Naive thymus-derived CD4-positive, alpha-beta T cell (primary cell): ENCODE results near the gene CHAT. TPM values are rescaled to one million over a fixed set of nuclear protein-coding genes. Genes with fewer than 3 reads are reported as not detected.

ENCODE experiments used
- ATAC-seq: fragments of 150-1000 bp; cut with Tn5 transposase; 2 replicates; pipeline ENCODE4 v1.10.0; 2021; ENCODE audit warnings: mild to moderate bottlenecking, moderate library complexity
- CTCF ChIA-PET: fragments of 350-600 bp; sonication (Branson Sonifier 250); formaldehyde crosslinking; loops from one replicate; lab custom pipeline; 2021; ENCODE audit warnings: antibody characterized with exemption; lab: Charles Lee
- POLR2A ChIA-PET: fragments of 350-600 bp; sonication (Branson Sonifier 250); formaldehyde crosslinking; loops from one replicate; lab custom pipeline; 2021; ENCODE audit warnings: antibody characterized with exemption, inconsistent platforms; lab: Charles Lee
- DNase-seq, 9 donors: peaks; one replicate each; pipeline versions ENCODE4 v3.0.0 to v3.0.0-alpha.2; 2020 to 2022; ENCODE audit warnings: mixed read lengths in 1 of 9
- H3K27ac ChIP-seq: one replicate; pipeline ENCODE4 v1.7.0; 2013; ENCODE audit warnings: mild to moderate bottlenecking, low read depth, low read length, moderate library complexity
- H3K27me3 ChIP-seq, 2 donors: one replicate each; pipeline ENCODE4 v1.7.0; 2013; ENCODE audit warnings: low read length in 2 of 2, mild to moderate bottlenecking in 2 of 2, moderate library complexity in 2 of 2; ENCODE audit not compliant: control insufficient read depth in 2 of 2, insufficient read depth in 2 of 2
- H3K36me3 ChIP-seq, 3 experiments: 1 replicate in 2 of 3; 2 replicates in 1 of 3; pipeline ENCODE4 v1.7.0; 2013; ENCODE audit warnings: low read length in 3 of 3, mild to moderate bottlenecking in 3 of 3, moderate library complexity in 1 of 3; ENCODE audit not compliant: insufficient read depth in 3 of 3, control insufficient read depth in 2 of 3
- H3K4me1 ChIP-seq, 2 donors: one replicate each; pipeline ENCODE4 v1.7.0; 2013; ENCODE audit warnings: low read length in 2 of 2, mild to moderate bottlenecking in 2 of 2, moderate library complexity in 1 of 2; ENCODE audit not compliant: control insufficient read depth in 2 of 2, insufficient read depth in 2 of 2
- H3K4me3 ChIP-seq: 2 replicates; pipeline ENCODE4 v1.7.0; 2013; ENCODE audit warnings: mild to moderate bottlenecking, low read length
- H3K9me3 ChIP-seq, 3 experiments: 1 replicate in 2 of 3; 2 replicates in 1 of 3; pipeline ENCODE4 v1.7.0; 2013; ENCODE audit warnings: low read length in 3 of 3; ENCODE audit not compliant: control insufficient read depth in 2 of 3
- H3K27ac Mint-ChIP-seq, 9 donors: one replicate each; pipeline ENCODE4 v1.8.0; 2020 to 2022; ENCODE audit warnings: mixed read lengths in 9 of 9, mild to moderate bottlenecking in 8 of 9, moderate library complexity in 5 of 9, inconsistent platforms in 2 of 9
- H3K27me3 Mint-ChIP-seq, 5 donors: one replicate each; pipeline ENCODE4 v1.8.0; 2021 to 2022; ENCODE audit warnings: mixed read lengths in 5 of 5, mild to moderate bottlenecking in 1 of 5
- H3K36me3 Mint-ChIP-seq, 5 donors: one replicate each; pipeline ENCODE4 v1.8.0; 2020 to 2022; ENCODE audit warnings: mixed read lengths in 5 of 5, mild to moderate bottlenecking in 3 of 5, inconsistent platforms in 1 of 5
- H3K4me1 Mint-ChIP-seq, 7 donors: one replicate each; pipeline ENCODE4 v1.8.0; 2020 to 2022; ENCODE audit warnings: mixed read lengths in 7 of 7, mild to moderate bottlenecking in 3 of 7, inconsistent platforms in 1 of 7
- H3K4me3 Mint-ChIP-seq, 10 donors: one replicate each; pipeline ENCODE4 v1.8.0; 2020 to 2022; ENCODE audit warnings: mild to moderate bottlenecking in 10 of 10, mixed read lengths in 10 of 10, moderate library complexity in 6 of 10, inconsistent platforms in 2 of 10
- H3K9me3 Mint-ChIP-seq, 11 donors: one replicate each; pipeline ENCODE4 v1.8.0; 2020 to 2022; ENCODE audit warnings: mixed read lengths in 11 of 11, mild to moderate bottlenecking in 4 of 11, inconsistent platforms in 1 of 11, moderate library complexity in 1 of 11
- intact Hi-C, 2 donors: fragments of 100-400 bp; cut with micrococcal nuclease; formaldehyde crosslinking; loops; one replicate each; pipeline ENCODE4 v1.15.1; 2023
- polyA plus RNA-seq, 2 donors: library from polyadenylated mRNA; unstranded; fragments of 300-500 nt; fragmentation: Illumina TruSeq; gene quantifications; one replicate each; pipeline ENCODE4 v1.2.3, GENCODE V29; 2021
- total RNA-seq, 6 experiments: library from RNA in 5 of 6; stranded (reverse) in 5 of 6; gene quantifications; 1 replicate in 5 of 6; 2 replicates in 1 of 6; pipeline ENCODE4 v1.2.3 and lab custom pipeline; 2021 to 2026

The CHAT gene
- total and polyA plus RNA-seq, 7 experiments from 2014 or later = not detected

DNA sequence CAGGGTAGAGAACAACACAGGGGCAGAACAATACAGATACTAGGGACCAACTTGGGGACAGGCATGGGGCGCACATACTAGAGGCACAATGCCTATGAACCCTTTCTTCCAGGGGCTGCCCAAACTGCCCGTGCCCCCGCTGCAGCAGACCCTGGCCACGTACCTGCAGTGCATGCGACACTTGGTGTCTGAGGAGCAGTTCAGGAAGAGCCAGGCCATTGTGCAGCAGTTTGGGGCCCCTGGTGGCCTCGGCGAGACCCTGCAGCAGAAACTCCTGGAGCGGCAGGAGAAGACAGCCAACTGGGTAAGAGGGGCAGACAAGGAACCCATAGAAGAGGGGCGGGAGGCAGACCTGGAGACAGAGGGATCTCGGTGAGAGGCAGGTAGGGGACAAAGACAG lies 5.8 kb downstream of the CHAT start:
- no peak for ATAC-seq
- H3K27ac Mint-ChIP-seq = no peak overlapping the region
- Histone ChIP-seq H3K27me3 (no peaks in the 10 kb centered on the region), H3K4me3 (no peak overlapping the region), H3K4me1 (no peaks in the 10 kb centered on the region), H3K36me3 (no peaks in the 10 kb centered on the region), H3K9me3 (no peaks in the 10 kb centered on the region), H3K27ac (no peak overlapping the region)
- H3K4me3 Mint-ChIP-seq = no peak overlapping the region
- POLR2A ChIA-PET = no interaction called here
- H3K36me3 Mint-ChIP-seq = no peaks in the 10 kb centered on the region
- no peak for DNase-seq
- intact Hi-C loops = no loop called here
- H3K4me1 Mint-ChIP-seq = peaks cover 0 to 2% (median 0%) of the 10 kb centered on the region in 7 donors
- CTCF ChIA-PET = no interaction called here
- H3K9me3 Mint-ChIP-seq = peaks cover 0 to 2% (median 0%) of the 10 kb centered on the region in 11 donors
- H3K27me3 Mint-ChIP-seq = peaks cover 29 to 69% (median 46%) of the 10 kb centered on the region in 5 donors

- Mint-ChIP-seq H3K27ac (no peak overlapping the region), H3K4me1 (no peaks in the 10 kb centered on the region), H3K4me3 (no peak overlapping the region), H3K36me3 (no peaks in the 10 kb centered on the region), H3K9me3 (peaks cover 0 to 2% (median 0%) of the 10 kb centered on the region in 11 donors), H3K27me3 (peaks cover 23 to 62% (median 43%) of the 10 kb centered on the region in 5 donors)
- no peak overlapping the region for H3K27ac ChIP-seq
- no peaks in the 10 kb centered on the region for H3K27me3 ChIP-seq
- ATAC-seq (no peak), DNase-seq (no peak)
- H3K4me1 ChIP-seq = no peaks in the 10 kb centered on the region
- H3K9me3 ChIP-seq = no peaks in the 10 kb centered on the region
- H3K4me3 ChIP-seq = no peak overlapping the region
- ChIA-PET CTCF (no interaction called here), POLR2A (no interaction called here)
- H3K36me3 ChIP-seq = no peaks in the 10 kb centered on the region
- intact Hi-C loops = no loop called here
Measured at GRCh38 chr10:49620286-49620810, 6.5 kb downstream of the CHAT start.

- Histone ChIP-seq H3K27me3 (no peaks in the 10 kb centered on the region), H3K27ac (no peak overlapping the region), H3K9me3 (no peaks in the 10 kb centered on the region), H3K4me1 (no peaks in the 10 kb centered on the region), H3K4me3 (no peak overlapping the region), H3K36me3 (no peaks in the 10 kb centered on the region)
- no peak overlapping the region for H3K27ac Mint-ChIP-seq
- ATAC-seq = no peak
- no peaks in the 10 kb centered on the region for H3K36me3 Mint-ChIP-seq
- H3K4me1 Mint-ChIP-seq = no peaks in the 10 kb centered on the region
- CTCF ChIA-PET = no interaction called here
- DNase-seq = no peak
- H3K27me3 Mint-ChIP-seq = peaks cover 18 to 57% (median 37%) of the 10 kb centered on the region in 5 donors
- peaks cover 0 to 2% (median 0%) of the 10 kb centered on the region in 11 donors for H3K9me3 Mint-ChIP-seq
- intact Hi-C loops = no loop called here
- POLR2A ChIA-PET = no interaction called here
- H3K4me3 Mint-ChIP-seq = no peak overlapping the region
Measured at GRCh38 chr10:49620841-49621378, 7.1 kb downstream of the CHAT start.

DNA sequence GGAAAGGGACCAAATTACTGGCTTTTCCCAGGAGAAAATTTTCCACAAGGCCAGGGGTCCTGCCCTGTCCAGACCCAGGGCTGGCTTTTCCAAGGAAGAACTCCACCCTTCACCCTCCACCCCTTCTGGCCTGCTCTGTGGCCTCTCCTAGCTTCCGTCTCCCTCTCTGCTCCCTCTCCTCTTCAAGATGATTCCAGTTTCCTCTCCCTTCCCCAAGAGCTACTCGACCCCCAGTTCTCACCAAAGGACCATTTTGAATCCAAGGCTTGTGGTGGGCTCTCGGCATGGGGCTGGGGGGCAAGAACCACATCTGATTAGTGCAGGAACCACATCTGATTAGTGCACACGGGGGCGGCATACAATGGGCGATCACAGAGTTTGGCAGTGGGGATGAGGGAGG lies 7.7 kb downstream of the CHAT start:
- DNase-seq = no peak
- no peaks in the 10 kb centered on the region for H3K36me3 Mint-ChIP-seq
- no peak overlapping the region for H3K4me3 ChIP-seq
- CTCF ChIA-PET = no interaction called here
- no peak overlapping the region for H3K4me3 Mint-ChIP-seq
- H3K27me3 ChIP-seq = no peaks in the 10 kb centered on the region
- no peak overlapping the region for H3K27ac Mint-ChIP-seq
- H3K36me3 ChIP-seq = no peaks in the 10 kb centered on the region
- H3K4me1 ChIP-seq = no peaks in the 10 kb centered on the region
- intact Hi-C loops = no loop called here
- POLR2A ChIA-PET = no interaction called here
- no peaks in the 10 kb centered on the region for H3K9me3 ChIP-seq
- ATAC-seq = no peak
- H3K9me3 Mint-ChIP-seq = peaks cover 0 to 4% (median 0%) of the 10 kb centered on the region in 11 donors
- peaks cover 11 to 50% (median 31%) of the 10 kb centered on the region in 5 donors for H3K27me3 Mint-ChIP-seq
- H3K27ac ChIP-seq = no peak overlapping the region
- no peaks in the 10 kb centered on the region for H3K4me1 Mint-ChIP-seq

DNA sequence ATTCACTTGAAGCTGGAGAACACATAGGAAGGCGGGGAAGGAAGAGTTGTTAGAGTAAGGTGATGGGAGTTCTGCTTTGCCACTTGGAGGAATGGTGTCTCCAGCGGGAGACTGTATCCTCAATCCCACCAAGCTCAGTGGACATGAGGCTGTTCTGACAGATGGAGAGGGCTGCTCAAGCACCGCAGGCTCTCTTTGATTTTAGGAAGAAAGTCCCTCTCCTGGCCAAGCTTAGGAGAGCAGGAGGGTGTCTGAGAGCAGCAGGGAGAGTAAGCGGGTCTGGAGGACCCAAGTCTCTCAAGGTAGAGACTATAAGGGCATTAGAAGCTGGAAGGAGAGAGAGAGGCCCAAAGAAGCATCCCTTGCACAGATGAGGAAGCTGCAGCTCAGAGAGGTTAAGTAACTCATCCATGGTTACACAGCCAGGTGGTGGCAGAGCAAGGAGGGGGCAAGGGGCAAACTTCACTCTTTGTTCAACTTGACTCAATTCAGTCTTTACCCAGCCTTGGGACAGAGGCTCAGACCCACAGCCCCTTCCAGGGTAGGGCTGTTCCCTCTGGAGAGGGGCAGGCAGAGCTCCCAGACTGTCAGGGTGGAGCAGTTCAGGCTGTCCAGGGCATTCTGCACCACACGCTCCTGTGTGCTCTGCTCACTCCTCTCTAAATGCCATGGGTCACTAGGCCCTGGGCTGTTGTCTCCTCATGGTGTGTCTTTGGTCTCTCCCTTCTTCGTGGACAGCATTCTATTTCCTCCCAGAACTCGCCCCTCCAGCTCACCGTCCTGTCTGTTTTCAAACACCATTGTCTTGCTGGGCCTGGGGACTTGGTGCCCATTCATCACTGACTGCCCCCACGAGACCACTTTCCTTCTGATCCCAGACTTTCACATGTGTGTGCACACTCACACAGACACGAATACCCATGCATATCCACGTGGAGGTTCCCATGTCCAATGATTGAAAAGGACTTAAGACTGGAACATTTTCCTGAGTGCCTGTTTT lies 8.9 kb downstream of the CHAT start:
- Mint-ChIP-seq H3K4me3 (no peak overlapping the region), H3K4me1 (no peaks in the 10 kb centered on the region), H3K27me3 (peaks cover 3 to 38% (median 22%) of the 10 kb centered on the region in 5 donors), H3K9me3 (peaks cover 0 to 5% (median 0%) of the 10 kb centered on the region in 11 donors), H3K27ac (no peak overlapping the region), H3K36me3 (no peaks in the 10 kb centered on the region)
- no peaks in the 10 kb centered on the region for H3K4me1 ChIP-seq
- no peaks in the 10 kb centered on the region for H3K36me3 ChIP-seq
- intact Hi-C loops = no loop called here
- H3K9me3 ChIP-seq = no peaks in the 10 kb centered on the region
- no peak overlapping the region for H3K4me3 ChIP-seq
- H3K27me3 ChIP-seq = no peaks in the 10 kb centered on the region
- ATAC-seq = no peak
- DNase-seq = no peak
- ChIA-PET CTCF (no interaction called here), POLR2A (no interaction called here)
- H3K27ac ChIP-seq = no peak overlapping the region

DNA sequence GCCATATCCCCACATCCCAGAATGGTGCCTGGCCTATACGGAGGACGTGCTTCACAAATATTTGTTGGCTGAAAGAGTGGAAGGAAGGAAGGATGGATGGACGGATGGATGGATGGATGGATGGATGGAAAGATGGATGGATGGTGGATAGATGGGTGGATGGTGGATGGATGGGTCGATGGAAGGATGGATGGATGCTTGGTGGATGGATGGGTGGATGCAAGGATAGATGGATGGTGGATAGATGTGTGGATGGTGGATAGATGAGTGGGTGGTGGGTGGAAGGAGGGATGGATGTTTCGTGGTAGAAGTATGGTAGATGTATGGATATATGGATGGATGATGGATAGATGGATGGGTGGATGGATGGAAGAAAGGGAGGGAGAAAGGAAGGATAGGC lies 10.8 kb downstream of the CHAT start:
- ChIA-PET POLR2A (no interaction called here), CTCF (no interaction called here)
- Histone ChIP-seq H3K27ac (no peak overlapping the region), H3K4me3 (no peak overlapping the region), H3K4me1 (no peaks in the 10 kb centered on the region), H3K36me3 (no peaks in the 10 kb centered on the region), H3K27me3 (no peaks in the 10 kb centered on the region), H3K9me3 (no peaks in the 10 kb centered on the region)
- Mint-ChIP-seq H3K36me3 (no peaks in the 10 kb centered on the region), H3K4me1 (no peaks in the 10 kb centered on the region), H3K4me3 (no peak overlapping the region), H3K27me3 (peaks cover 0 to 25% (median 10%) of the 10 kb centered on the region in 5 donors), H3K9me3 (peaks cover 0 to 5% (median 0%) of the 10 kb centered on the region in 11 donors), H3K27ac (no peak overlapping the region)
- ATAC-seq (no peak), DNase-seq (no peak)
- intact Hi-C loops = no loop called here
